PFSK-1 (cell line): ENCODE measurements around the gene TBX19.

Source experiments
- POLR2AphosphoS5 ChIP-seq: IDR thresholded peaks from 2 replicates; pipeline ENCODE4 v1.6.1; 2012; ENCODE audit warnings: low read depth, mild to moderate bottlenecking, control low read depth, low read length, moderate library complexity
- TAF1 ChIP-seq: IDR thresholded peaks from 2 replicates; pipeline ENCODE4 v1.6.1; 2012; ENCODE audit warnings: low read length, control low read depth, borderline replicate concordance; ENCODE audit not compliant: insufficient read depth
- TF ChIP-seq, protein P1 (sequence below), 2 experiments: IDR thresholded peaks; 2 replicates each; pipeline versions ENCODE4 v1.6.1 to v1.8.0; 2011 to 2012; ENCODE audit warnings: low read depth in 2 of 2, low read length in 2 of 2, control low read depth in 1 of 2, inconsistent platforms in 1 of 2, mild to moderate bottlenecking in 1 of 2, moderate library complexity in 1 of 2; ENCODE audit not compliant: insufficient read depth in 1 of 2

GRCh38 chr1:168335500-168335899 is 54.8 kb downstream of the TBX19 start:
- TF ChIP-seq, protein P1, sequence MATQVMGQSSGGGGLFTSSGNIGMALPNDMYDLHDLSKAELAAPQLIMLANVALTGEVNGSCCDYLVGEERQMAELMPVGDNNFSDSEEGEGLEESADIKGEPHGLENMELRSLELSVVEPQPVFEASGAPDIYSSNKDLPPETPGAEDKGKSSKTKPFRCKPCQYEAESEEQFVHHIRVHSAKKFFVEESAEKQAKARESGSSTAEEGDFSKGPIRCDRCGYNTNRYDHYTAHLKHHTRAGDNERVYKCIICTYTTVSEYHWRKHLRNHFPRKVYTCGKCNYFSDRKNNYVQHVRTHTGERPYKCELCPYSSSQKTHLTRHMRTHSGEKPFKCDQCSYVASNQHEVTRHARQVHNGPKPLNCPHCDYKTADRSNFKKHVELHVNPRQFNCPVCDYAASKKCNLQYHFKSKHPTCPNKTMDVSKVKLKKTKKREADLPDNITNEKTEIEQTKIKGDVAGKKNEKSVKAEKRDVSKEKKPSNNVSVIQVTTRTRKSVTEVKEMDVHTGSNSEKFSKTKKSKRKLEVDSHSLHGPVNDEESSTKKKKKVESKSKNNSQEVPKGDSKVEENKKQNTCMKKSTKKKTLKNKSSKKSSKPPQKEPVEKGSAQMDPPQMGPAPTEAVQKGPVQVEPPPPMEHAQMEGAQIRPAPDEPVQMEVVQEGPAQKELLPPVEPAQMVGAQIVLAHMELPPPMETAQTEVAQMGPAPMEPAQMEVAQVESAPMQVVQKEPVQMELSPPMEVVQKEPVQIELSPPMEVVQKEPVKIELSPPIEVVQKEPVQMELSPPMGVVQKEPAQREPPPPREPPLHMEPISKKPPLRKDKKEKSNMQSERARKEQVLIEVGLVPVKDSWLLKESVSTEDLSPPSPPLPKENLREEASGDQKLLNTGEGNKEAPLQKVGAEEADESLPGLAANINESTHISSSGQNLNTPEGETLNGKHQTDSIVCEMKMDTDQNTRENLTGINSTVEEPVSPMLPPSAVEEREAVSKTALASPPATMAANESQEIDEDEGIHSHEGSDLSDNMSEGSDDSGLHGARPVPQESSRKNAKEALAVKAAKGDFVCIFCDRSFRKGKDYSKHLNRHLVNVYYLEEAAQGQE (IDR thresholded peaks at IDR 0.05; ENCODE audit: insufficient read depth in 1 of 2, low read depth in 2 of 2, low read length in 2 of 2): no peak
- TF ChIP-seq POLR2AphosphoS5: no peak
- TF ChIP-seq TAF1: no peak
